SHP77 (cell line): ENCODE measurements around the gene WBP1L.
"Not testable (repeated sequence)": the region's sequence is repeated elsewhere in the genome, so short reads cannot be mapped to it uniquely, and the experiment has no call there.

Source experiments
- DNase-seq, 2 experiments: peaks; one replicate each; lab custom pipeline; 2025; lab: John Stamatoyannopoulos, UW

Gene WBP1L

GRCh38 chr10:102758933-102759262 is 15.2 kb downstream of the WBP1L start:
- DNase-seq, result not testable (repeated sequence)

- no peak for DNase-seq
Observed at GRCh38 chr10:102759497-102760210, 15.9 kb downstream of the WBP1L start.

- DNase-seq, result no peak
Observed at GRCh38 chr10:102761981-102762380, 18.2 kb downstream of the WBP1L start.

- DNase-seq, result no peak
Observed at GRCh38 chr10:102762401-102763015, 18.8 kb downstream of the WBP1L start.

- no peak for DNase-seq
Observed at GRCh38 chr10:102763037-102763607, 19.4 kb downstream of the WBP1L start.

GRCh38 chr10:102764470-102765161 is 20.9 kb downstream of the WBP1L start:
- DNase-seq, result no peak

GRCh38 chr10:102765336-102765735 is 21.6 kb downstream of the WBP1L start:
- DNase-seq, result no peak

- DNase-seq, result no peak
Observed at GRCh38 chr10:102767428-102768160, 23.8 kb downstream of the WBP1L start.

GRCh38 chr10:102769375-102770107 is 25.8 kb downstream of the WBP1L start:
- no peak for DNase-seq

- DNase-seq, result no peak
Observed at GRCh38 chr10:102770108-102770482, 26.3 kb downstream of the WBP1L start.

- no peak for DNase-seq
Observed at GRCh38 chr10:102770792-102771191, 27.0 kb downstream of the WBP1L start.

GRCh38 chr10:102773320-102773719 is 29.6 kb downstream of the WBP1L start:
- no peak for DNase-seq

- DNase-seq, result no peak
Observed at GRCh38 chr10:102773986-102774385, 30.2 kb downstream of the WBP1L start.

- DNase-seq, result no peak
Observed at GRCh38 chr10:102775201-102775934, 31.6 kb downstream of the WBP1L start.

- DNase-seq, result no peak
Observed at GRCh38 chr10:102775935-102776669, 32.4 kb downstream of the WBP1L start.

- no peak for DNase-seq
Observed at GRCh38 chr10:102776779-102777456, 33.2 kb downstream of the WBP1L start.

- no peak for DNase-seq
Observed at GRCh38 chr10:102777711-102778453, 34.1 kb downstream of the WBP1L start.

GRCh38 chr10:102778781-102779180 is 35.0 kb downstream of the WBP1L start:
- no peak for DNase-seq
